Fibroblast of the aortic adventitia (primary cell): ENCODE results near the gene GJA3. TPM values are rescaled to one million over a fixed set of nuclear protein-coding genes. Genes with fewer than 3 reads are reported as not detected.

Experiments
- DNase-seq: peaks from one replicate; pipeline ENCODE4 v3.0.0-alpha.2; 2010; ENCODE audit warnings: low read depth
- H3K4me3 ChIP-seq: 2 replicates; pipeline ENCODE4 v1.5.1; 2011; ENCODE audit warnings: low read depth, mild to moderate bottlenecking, control low read depth, low read length, moderate library complexity
- total RNA-seq: library from RNA; depleted of rRNA; stranded (reverse); fragments of >200 nt; gene quantifications from 2 replicates; pipeline ENCODE4 v1.2.3, GENCODE V29; 2012; ENCODE audit warnings: low replicate concordance
- TF ChIP-seq, protein P1 (sequence below): IDR thresholded peaks from 2 replicates; pipeline ENCODE4 v1.5.1; 2011; ENCODE audit warnings: mild to moderate bottlenecking, low read length, control low read depth, inconsistent platforms; ENCODE audit not compliant: insufficient read depth

The GJA3 gene
- total RNA-seq, 1 donor: 0.90 TPM

DNA sequence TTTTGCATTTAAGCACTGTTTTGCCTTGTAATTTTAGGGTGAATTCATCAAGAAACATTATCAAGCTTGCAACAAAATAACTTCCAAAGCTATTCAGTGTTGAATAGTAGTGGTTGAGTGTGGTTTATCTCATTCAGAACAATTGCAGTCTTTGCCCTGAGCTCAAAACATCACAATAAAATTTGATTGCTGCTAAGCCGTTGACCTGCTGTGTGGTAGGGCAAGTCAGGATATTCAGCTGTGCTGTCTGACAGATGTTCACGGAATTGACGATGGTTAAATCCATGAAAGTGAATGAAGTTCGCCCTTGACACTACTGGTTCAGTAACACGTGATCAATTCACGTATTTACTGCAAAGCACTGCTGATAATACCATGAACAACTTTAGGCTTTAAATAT lies 66.9 kb downstream of the GJA3 start:
- TF ChIP-seq, protein P1, sequence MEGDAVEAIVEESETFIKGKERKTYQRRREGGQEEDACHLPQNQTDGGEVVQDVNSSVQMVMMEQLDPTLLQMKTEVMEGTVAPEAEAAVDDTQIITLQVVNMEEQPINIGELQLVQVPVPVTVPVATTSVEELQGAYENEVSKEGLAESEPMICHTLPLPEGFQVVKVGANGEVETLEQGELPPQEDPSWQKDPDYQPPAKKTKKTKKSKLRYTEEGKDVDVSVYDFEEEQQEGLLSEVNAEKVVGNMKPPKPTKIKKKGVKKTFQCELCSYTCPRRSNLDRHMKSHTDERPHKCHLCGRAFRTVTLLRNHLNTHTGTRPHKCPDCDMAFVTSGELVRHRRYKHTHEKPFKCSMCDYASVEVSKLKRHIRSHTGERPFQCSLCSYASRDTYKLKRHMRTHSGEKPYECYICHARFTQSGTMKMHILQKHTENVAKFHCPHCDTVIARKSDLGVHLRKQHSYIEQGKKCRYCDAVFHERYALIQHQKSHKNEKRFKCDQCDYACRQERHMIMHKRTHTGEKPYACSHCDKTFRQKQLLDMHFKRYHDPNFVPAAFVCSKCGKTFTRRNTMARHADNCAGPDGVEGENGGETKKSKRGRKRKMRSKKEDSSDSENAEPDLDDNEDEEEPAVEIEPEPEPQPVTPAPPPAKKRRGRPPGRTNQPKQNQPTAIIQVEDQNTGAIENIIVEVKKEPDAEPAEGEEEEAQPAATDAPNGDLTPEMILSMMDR: no peak
- H3K4me3 ChIP-seq: no peak overlapping the region
- no peak for DNase-seq

DNA sequence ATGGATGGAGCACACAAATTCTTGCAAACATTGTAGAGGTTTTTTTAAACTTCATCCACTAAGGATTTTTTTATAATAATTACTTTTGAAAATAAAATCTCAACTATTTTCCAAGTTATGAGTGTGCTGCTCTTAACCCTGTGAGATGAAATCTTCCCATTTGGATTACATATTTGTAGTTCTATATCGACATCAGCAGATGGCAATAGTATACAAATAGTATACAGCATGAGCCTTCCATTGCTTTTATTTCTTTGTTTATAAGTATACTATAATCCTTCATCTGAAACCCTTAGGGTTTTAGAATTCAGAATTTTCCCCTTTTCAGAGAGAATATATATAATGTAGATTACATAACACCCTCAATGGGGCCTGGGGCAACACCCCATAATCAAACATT lies 70.5 kb downstream of the GJA3 start:
- TF ChIP-seq, protein P1: no peak
- DNase-seq: peak; percentile 15
- no peak overlapping the region for H3K4me3 ChIP-seq

Other genes with a start within 250 kb of the GJA3 start
- gene ZMYM2, start 202.3 kb downstream of the GJA3 start, total RNA-seq: 47.8 and 62.5 TPM in 2 replicates
- 0.18 TPM in 1 of 2 replicates, not detected in the other for gene GJB2, start 31.9 kb upstream of the GJA3 start, total RNA-seq
- not detected in 2 replicates for gene GJB6, start 71.3 kb upstream of the GJA3 start, total RNA-seq